ENCODE results near the gene HOXB4.

The HOXB4 gene

DNA sequence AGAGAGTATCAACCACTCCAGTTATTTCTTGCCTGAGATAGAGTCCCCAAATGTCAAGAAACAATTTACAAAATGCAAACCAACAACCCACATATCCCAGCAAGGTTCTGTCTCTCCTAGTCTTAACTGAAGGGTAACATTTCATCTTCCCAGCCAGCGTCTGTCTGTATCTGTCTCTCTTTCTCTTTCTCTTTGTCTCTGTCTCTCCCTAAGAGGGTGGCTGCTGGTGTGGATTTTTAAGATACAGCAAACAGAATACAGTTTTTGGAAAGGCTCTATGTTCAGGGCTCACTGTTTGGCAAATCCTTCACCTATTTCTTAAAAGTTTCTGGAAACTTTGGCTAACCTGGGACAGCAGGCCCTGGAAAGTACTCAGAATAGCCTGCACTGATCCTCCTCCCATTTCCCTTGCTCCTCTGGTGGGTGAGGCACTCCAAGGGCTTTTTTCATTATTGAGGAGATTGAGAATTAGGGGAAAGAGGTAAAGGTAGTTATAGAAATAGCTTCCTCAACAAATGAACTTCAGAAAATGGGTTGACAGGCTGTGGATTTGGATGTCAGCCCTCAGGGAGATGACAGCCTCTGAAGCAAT lies 6.2 kb downstream of the HOXB4 start:
- no peak for DNase-seq (ENCODE audit: low spot score)

DNA sequence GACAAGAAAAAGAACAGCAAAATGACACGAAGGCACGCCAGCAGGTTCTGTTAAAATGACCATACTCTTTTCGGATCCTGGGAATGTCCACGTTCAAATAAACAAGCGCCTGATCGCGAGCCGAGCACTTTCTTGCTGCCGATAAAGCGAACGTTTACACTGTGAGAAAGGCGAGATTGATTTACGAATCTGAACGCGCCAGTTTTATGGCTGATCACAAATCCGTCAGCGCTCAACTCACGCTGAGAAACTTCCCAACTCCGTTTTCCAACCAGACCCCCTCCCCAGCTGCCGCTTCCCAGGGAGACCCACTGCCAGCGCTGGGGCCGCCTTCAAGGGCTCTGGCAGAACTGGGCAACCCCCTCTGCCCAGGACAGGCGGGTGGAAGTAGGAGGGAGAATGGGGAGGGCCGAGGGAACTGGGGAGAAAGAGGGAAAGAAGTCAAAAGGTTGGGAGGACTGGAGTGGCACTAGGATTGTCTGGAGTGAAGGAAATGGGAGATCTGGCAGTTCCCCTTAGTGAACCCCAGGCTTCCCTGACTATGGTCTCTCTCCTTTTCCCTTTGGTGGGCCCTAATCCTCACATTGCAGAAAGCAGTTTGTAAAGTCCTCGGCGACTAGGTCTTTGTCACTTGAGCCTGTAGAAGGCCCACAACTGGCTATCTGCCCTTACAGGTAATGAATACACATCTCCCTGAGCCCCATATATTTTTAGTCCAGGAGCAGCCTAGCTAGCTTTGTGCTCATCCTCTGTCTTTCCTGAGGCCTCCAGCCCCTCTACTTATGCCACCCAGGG lies 6.9 kb downstream of the HOXB4 start:
- no peak for DNase-seq (ENCODE audit: low spot score)

DNA sequence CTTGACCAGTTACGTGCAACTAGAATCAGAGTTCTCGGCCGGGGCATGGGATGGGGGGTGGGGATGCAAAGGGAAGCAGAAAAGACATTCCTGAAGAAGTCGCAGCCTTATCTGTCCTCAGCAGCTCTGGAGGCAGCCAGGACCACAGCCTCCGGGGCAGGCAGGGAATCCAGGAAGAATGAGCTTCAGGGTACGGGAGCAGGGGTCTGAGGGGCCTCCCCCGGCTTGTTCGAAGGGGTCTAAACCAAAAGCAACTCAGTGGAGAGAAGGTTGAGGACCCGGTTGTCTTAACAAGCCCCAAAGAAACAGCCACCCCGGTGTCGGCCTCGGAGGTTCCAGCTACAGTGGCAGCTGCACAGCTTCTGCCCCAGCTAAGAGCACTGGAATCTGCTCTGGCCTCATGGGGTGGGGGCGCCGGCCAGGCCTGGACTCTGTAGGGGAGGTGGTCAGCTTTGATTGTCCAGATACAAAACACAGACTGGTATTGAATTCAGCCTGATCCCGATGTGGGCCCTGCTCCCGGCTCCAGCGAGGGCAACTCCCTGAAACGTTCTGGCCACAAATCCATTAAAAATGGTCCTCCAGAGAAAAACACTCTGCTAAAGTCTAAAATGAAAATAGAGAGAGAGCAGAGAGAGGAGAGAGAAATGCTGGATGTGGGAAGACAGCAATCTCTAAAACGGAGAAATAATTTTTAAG lies 7.7 kb downstream of the HOXB4 start:
- no peak for DNase-seq (ENCODE audit: low spot score)

DNA sequence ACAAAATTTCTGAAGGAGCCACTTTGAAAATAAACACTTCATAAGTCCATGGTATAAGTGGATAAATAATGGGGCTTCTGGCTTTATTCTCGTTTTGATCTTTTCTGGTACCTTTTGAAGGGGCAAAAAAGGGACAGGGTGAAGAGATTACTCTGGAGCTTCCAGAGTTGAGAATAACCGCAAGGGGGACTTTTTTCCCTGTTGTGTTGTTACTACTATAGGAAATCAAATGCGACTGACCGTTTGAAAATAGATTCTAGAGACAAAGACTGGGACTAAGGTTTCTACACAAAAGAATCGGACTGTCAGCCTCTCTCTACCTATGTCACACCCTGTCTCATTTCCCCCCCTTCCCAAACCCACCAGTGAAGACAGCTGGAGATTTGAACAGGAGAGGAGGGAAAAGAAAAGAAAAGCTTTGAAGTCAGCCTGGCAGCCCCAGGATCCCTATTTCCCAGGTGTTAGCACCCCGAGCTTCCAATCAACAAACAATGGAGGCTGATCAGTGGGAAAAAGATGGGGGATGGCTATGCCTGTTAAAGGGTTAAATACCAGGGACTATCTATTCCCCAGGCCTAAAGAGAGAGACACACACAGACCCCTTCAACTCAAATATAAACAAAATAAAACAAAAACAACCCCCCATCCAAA lies 8.4 kb downstream of the HOXB4 start:
- DNase-seq (ENCODE audit: low spot score) = no peak

DNA sequence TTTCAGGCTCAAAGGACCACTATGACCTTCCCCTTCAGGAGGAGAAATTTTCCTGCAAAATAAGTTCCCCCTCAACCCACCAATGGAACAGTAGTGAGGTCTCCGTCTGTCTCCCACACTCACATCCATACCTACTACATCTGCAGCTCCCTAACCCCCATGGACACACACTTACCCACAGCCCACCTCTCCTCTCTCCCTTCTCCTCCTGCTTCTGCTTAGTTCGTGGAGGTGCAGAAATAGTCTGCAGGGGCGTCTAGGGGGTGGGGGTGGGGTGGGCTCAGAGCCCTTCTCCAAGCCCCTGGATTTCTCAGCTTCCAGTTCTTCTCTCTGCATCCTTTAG lies 8.9 kb downstream of the HOXB4 start:
- DNase-seq (ENCODE audit: low spot score) = no peak

DNA sequence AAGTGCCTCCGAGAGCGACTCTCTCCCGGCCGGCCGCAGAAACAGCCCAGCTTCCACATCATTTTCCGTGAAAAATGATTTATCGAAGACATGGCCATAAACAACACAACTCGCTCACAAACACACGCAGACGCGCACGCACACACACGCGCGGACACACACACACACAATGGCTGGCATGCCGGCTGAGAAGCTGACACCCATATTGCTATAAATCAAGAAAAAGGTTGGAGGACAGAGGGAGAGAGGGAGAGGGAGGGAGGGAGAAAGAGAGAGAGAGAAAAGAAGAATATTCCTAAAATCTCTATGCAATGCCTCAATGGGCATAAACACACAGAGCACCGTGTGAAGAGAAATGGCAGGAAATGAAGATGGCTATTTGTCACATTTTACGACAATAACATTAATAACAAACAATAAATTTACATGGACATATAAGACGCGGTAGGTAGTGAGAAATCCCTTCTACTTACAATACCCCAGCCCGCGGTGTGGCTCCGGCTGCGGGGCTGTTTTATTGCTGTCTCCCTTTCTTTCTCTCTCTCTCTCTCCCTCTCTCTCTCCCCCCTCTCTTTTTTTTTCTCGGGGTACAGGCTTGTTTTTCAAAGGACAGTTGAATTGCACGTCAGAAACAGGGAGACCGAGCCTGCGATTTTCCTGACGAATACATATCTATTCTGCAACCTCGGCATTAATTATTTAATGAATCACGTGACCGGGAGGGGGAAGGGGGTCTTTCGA lies 9.5 kb downstream of the HOXB4 start:
- DNase-seq (ENCODE audit: low spot score) = no peak

DNA sequence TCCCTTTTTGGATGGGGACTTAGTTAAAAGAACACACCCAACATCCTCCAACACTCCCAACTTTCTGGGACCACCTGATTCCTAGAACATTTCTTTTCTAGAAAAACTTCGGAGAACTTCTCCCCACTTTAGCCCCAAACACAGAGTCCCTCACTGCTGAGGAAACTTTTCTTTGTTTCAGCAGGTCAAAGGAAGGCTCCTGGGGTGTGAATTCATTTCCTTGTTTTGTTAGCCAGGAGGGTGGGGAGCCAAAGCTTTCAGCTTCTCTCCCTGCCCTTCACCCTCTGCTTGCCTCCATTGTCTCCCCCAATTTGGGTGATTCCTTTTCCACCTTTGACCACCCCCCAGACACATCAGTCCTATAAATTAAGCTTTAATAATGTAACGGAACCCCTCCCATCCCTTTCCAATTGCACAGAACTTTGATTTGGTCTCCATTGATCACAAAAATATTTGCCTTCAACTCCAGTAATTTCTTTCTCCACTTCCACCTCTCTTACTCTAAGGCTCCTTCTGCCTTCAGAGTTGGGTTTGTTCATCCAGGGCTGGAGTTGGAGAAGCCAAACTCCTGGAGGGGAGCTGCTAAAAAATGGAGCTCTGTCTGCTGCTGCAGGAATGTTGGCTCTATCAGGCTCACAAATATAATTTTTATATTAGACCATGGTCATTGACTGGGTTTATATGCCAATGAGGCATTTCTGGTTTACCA lies 10.3 kb downstream of the HOXB4 start:
- no peak for DNase-seq (ENCODE audit: low spot score)

DNA sequence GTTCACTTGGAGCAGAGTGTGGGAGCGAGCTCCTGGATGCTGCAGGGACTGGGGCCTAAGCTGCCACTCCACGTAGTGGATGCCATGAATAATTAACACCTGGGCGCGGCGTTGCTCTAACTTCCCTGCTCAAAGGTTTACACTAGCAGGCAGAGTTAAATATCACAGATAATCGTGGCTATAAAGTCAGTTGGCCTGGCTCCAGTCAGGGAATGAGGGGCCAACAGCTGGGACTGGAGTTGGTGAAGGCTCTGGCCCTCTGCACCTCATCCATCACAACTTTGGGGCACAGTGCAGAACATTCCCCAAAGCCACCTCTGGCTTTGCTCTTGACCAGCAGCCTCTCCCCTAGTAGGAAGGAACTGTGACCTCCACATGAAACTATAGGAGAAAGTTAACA lies 10.9 kb downstream of the HOXB4 start:
- DNase-seq (ENCODE audit: low spot score) = no peak

DNA sequence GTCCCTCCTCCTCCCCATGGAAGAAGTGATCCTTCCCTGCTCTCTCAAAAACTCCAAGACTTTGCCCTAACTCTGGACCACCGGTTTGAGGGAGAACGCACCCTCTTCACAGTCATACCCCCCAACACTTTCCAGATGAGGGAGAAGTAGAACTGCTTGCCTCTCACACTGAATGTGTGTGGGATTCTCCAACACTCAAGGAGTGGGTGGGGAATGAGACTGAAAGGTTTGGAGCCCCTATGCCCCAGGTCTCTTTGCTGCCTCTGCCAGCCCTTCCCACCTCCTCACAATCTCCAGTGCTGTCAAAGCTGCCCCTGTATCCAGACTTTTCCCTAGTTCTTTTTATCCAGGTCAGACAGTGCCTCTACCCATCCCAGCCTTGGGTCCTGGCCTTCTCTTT lies 11.4 kb downstream of the HOXB4 start:
- no peak for DNase-seq (ENCODE audit: low spot score)

DNA sequence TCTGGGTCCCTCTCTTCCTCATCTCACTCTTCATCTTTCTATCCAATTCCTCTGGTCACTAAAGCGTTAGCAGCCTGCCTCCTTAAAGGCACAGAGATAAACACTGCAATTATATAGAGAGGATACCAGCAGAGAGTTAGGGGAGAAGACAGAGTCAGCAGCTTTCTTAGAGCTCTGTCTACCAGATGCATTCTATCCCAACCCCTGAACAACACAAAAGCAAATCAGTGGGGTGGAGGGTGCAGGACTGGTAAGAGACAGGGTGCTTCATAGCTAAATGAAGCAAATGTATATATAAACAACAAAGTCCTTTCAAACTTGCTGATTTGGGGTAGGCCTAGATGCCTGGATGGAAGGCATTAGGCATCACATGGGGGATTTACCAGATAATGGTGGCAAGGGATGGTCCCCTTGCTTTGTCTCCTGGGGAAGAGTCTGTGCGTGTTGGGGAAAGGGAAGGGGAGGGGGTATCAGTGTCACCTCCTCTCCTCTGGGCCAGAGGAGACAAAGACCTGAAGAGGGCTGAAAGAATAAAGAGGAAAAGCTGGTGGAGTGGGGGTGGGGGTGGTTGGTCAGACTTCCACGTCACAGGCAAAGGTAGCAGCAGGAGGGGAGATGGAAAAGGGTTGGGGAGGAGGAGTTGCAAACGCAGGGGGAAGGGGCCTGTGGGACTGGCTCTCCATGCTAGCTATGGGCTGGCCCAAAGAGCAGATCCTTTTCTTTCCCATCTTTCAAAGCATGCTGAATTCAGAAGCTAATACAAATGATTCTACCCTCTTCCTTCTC lies 12.0 kb downstream of the HOXB4 start:
- no peak for DNase-seq (ENCODE audit: low spot score)

DNA sequence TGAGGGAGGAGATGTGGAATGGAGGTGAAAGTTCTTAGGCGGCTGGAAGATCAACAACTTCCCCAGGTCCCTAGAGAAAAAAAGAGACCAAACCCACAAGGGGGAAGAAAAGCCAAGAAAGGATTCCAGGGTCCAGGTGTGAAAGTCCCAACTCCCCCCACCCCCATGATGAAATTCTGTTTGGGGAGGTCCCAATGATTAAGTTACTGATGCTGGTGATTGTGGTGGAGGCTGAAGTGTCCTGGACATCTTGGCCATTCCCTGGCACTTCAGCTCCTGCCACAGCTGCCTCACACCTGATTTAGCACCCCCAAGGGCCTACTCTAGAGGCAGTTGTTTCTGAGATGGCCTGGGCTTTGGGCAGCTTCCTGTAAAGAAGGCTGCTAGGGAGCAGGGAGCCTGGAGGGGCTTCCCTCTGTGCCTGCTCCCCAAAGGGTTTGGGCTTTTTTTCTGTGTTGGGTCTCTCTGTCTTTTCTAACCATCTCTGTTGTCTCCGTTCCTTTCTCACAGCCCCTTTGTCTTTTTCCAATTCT lies 13.1 kb downstream of the HOXB4 start:
- no peak for DNase-seq (ENCODE audit: low spot score)

DNA sequence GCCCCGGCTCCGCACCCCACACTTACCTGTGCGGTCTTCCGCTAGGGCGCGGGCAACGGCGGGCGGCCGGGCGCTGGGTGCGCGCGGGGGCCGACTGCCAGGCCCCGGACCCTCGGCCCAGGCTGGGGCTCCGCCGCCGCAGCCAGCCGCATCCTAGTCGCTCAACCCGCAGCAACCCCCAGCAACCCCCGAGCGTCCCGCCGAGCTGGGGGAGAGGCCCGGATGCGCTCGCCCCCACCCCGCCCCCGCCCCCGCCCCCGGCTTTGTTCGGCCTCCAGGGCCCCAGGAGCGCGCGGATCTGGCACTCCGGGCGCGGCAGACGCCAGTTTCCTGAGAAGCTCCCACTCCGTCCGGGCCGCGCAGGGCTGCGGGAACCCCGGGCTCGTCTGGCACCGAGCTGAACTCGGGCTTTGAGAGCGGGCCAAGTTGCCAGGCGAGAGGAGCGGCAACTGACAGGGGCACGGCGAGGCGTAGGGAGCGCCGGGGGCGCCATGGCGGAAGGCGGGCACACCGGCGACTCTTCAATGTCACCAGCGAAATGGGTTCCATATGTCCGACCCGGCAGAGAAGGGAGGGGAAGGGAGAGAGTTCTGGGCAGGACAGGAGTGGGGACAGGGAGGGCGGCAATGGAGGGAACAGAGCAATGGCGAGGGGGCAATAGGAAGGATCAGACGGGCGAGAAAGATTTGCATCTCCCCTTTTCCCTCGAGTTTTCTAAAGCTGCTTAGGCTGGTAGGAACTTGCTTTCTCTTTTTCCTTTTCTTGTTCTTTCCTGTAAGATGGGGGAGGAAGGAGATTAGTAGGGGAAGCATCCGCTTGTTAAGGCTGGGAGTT lies 13.7 kb downstream of the HOXB4 start:
- no peak for DNase-seq (ENCODE audit: low spot score)

DNA sequence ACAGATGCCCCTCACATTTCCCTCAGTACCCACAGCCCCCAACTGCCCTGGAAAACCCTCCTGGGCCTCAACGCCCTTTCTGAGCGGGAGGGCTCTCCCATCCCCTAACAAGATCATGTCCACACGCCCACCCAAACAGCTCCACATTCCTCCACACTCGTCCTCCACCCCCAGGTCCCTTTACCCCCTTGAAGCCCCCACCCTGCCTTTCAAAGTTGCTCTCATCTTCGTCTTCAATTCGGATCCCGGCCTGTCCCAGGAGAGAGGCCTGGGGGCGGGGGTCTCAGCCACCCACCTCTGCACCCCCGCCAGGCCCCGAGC lies 14.3 kb downstream of the HOXB4 start:
- DNase-seq (ENCODE audit: low spot score) = no peak

DNA sequence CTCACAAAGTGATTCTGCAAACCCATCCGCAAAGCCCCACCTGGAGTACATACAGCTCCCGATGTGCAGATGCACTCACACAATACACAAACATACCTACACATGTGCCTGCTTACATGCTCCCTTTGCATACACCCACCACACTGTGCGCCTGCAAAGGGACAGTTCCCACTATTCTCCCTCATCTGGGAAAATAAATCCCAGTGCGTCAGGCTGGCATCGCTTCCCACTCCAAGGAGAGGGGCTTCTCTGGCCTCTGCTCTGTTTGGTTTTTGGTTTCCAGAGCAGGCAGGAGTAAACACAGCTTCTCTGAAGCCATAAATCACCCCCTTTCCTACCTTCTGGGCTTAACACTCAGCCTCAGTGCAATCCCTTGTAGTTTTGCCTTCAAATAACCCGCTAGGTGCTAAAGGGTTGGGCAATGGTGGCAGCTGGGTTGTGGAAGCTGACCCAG lies 14.7 kb downstream of the HOXB4 start:
- no peak for DNase-seq (ENCODE audit: low spot score)

DNA sequence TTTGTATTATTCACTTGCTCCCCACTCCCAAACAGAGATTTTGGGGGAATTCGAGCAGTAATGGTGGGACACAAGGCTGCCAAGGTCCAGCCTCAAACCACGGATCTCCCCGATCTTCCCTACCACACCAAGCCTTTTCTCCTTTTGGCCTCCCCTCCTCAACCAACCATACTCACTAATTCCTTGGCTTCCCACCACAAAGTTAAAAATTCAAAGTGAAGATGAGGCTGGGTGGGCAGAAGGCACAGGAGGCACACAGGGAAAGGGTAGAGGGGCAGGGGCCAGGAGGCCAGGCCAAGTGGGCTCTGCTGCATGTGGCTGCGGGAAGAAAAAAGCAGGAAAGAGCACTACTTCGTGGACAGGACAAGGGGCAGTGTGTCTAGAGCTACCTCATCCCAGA lies 15.2 kb downstream of the HOXB4 start:
- no peak for DNase-seq (ENCODE audit: low spot score)

DNA sequence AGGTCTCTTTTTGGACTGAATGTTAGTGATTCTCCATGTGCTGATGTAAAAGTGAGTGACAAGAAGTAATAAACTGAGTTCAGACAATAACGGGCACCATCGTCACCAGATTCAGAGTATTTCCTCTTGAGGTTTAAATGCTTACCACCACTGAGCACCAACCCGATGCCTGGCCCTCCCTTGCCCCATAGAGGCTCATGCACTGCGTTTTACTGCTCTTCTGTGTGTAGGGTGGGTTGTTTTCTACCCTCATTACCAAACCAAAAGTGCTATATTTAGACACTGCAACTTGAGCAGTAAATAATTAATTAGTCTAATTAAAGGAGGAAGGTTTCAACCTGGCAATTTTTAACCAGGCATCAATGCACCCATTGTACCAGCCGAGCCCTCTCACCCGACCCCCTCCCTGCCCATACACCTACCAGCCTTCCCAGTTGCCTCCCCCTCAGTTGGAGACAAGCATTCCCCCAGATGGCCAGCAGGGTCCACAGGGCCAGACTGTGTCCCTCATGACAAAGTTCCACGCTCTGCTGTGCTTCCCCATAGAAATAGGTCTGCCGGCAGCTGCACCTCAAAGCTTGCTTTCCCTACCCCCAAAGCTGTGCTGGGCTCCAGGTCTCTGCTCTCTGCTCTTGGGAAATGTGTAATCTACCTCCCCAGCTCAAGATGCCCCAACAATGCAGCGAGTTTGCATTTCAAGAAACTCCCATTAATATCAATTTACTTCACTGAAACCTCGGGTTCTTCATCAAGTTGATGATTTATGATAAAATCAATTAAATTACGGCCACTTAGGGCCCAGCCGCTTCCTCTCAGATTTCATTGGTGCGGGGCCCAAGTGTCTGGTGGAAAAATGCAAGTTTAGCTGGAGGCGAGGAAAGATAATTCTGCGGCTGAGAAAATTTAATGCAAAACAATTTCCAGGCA lies 16.0 kb downstream of the HOXB4 start:
- DNase-seq (ENCODE audit: low spot score) = no peak

DNA sequence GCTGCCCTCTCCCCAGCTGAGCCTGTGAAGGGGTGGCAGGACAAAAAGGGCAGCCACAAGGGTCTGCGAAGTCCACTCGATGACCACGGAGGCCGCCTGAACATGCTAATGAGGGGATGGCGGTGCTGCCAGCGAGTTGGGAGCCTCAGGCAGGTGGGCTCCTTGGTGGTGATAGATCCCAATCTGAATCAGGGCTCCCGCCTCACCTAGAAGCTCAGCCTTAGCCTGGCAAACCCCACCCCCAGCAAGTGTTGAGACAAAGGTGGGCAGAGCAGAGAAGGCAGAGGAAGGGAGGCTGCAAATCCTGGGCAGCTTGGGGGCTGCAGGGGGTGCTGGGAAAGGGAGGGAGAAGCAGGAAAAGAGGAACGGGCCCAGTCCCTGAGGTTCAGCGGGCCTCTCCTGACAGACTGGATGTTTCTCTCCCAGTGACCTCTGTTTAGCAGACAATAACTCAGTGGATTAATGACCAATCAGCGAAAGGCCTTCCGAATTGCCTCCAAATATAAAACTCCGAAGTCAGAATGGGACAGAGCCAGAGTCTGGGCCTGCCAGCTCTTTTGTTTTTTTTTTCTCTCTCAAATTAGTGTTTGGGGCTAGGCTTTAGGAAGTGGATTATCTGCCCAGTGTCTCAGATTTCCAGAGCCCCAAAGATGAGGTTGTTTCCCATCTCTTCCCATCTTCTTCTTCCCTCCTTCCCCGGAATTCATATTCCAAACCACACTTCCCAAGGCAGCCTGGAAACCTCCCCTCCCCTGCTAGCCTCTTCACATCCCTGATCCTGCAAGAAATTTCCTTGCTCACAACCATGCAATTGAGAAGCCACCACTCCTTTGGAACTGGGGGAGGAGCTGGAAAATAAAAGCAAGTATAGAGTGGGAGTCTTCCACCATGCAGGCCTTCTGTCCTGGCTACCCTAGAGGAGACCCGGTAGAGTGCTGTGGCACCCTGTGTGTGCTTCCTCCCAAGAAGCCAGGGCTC lies 18.0 kb downstream of the HOXB4 start:
- no peak for DNase-seq (ENCODE audit: low spot score)

All from pons (tissue), 1 donor.